GM10266 (cell line): ENCODE results near the gene SCFD2.

ENCODE experiments used
- DNase-seq: peaks from one replicate; pipeline ENCODE4 v3.0.0; 2012; ENCODE audit errors: extremely low spot score
- CTCF ChIP-seq: IDR thresholded peaks from 2 replicates; pipeline ENCODE4 v1.5.1; 2012; ENCODE audit warnings: mild to moderate bottlenecking, low read depth; ENCODE audit not compliant: control insufficient read depth, insufficient read depth; ENCODE audit errors: missing control alignments

Gene SCFD2

GRCh38 chr4:52823702-52824092, 542.2 kb downstream of the SCFD2 start:
- no peak for TF ChIP-seq CTCF
- no peak for DNase-seq
